ENCODE measurements around the gene SP5.

DNA sequence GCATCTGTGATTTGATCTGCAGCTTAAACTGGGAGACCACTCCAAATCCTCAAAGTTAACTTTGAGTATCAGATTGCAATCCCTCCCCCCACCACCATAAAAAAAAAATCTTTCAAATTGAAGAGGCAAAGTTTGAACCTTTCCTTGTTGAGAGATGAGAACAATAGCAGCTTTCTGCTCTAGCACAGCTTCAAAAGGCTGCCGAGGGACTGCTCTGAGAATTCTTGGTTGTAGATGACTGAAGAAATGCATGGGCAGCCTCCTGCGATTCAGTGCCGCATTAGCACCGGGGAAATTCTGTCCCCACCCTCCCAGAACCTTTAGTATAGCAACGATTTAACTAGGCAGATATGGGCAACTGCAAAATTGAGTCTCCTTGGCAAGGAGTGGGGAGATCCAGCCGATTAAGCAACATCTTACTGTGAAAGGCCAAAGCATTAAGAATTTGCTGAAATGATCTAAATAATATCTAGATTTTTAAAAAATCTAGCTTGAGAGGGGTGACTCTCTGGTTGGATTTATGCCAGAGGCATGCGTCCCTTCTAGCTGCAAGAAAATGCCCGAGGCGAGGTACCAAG, 3.9 kb upstream of the SP5 start:
- TF ChIP-seq, protein P1, sequence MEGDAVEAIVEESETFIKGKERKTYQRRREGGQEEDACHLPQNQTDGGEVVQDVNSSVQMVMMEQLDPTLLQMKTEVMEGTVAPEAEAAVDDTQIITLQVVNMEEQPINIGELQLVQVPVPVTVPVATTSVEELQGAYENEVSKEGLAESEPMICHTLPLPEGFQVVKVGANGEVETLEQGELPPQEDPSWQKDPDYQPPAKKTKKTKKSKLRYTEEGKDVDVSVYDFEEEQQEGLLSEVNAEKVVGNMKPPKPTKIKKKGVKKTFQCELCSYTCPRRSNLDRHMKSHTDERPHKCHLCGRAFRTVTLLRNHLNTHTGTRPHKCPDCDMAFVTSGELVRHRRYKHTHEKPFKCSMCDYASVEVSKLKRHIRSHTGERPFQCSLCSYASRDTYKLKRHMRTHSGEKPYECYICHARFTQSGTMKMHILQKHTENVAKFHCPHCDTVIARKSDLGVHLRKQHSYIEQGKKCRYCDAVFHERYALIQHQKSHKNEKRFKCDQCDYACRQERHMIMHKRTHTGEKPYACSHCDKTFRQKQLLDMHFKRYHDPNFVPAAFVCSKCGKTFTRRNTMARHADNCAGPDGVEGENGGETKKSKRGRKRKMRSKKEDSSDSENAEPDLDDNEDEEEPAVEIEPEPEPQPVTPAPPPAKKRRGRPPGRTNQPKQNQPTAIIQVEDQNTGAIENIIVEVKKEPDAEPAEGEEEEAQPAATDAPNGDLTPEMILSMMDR (IDR thresholded peaks at IDR 0.05), result no peak
- no peak for TF ChIP-seq POLR2A (IDR thresholded peaks at IDR 0.05)
